ENCODE measurements around the gene CSNK1A1L. TPM values are rescaled to one million over a fixed set of nuclear protein-coding genes. Genes with fewer than 3 reads are reported as not detected.

CSNK1A1L gene
- not detected for total RNA-seq
- not detected for total RNA-seq (2013)

- H3K36me3 ChIP-seq (ENCODE audit: control insufficient read depth, insufficient read depth, low read length), result no peaks in the 10 kb centered on the region
- H3K4me3 ChIP-seq (ENCODE audit: low read length), result no peak within 1 kb of the TSS
- WGBS (ENCODE audit: insufficient coverage), result 94% methylated on average over 25 of the region's 26 CpGs
- peaks cover 7 to 14% of the 10 kb centered on the region in 2 donors for H3K27me3 Mint-ChIP-seq (ENCODE audit: low read depth in 2 of 2)
- H3K9me3 ChIP-seq (ENCODE audit: control insufficient read depth, insufficient read depth, low read length), result no peaks in the 10 kb centered on the region
- H3K9me3 Mint-ChIP-seq, result no peaks in the 10 kb centered on the region
- ATAC-seq (no peak), DNase-seq (no peak)
- no peak within 1 kb of the TSS for H3K27ac ChIP-seq (ENCODE audit: low read length)
- H3K4me3 Mint-ChIP-seq, result no peak within 1 kb of the TSS
- no peaks in the 10 kb centered on the region for H3K36me3 Mint-ChIP-seq
- no peaks in the 10 kb centered on the region for H3K4me1 ChIP-seq (ENCODE audit: control insufficient read depth, insufficient read depth, low read length)
- H3K27ac Mint-ChIP-seq, result no peak within 1 kb of the TSS
- H3K4me1 Mint-ChIP-seq, result no peaks in the 10 kb centered on the region
- no peak for TF ChIP-seq CTCF (IDR thresholded peaks at IDR 0.05)
- no peaks in the 10 kb centered on the region for H3K27me3 ChIP-seq (ENCODE audit: control insufficient read depth, insufficient read depth, low read length)
- intact Hi-C loops (cut with micrococcal nuclease), result no loop called here
Observed at GRCh38 chr13:37105251-37105714, at the start of gene CSNK1A1L. Gene CSNK1A1L (minus strand): TSS chr13:37105664. CDS start chr13:37105256, 408 bp downstream.

DNA sequence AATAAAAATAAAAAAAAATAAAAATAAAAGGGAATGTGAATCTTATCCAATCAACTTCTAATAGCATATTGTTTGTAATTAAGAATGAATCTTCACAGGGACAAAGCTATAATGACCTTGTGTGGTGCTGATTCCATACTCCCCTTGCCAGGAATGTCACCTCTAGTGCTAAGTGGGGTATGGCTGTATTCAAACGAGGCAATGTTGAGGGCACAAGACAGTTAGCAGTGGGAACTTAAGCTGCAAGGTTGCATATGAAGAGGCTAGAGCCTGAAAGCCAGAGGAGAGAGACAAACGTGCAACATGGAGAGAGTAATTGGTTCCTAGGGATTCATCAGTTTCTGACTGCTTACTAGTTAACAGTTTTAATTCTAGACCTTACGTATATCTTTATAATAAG is 43.9 kb upstream of the CSNK1A1L start:
- no peak for ATAC-seq
- WGBS (ENCODE audit: insufficient coverage), result 43% methylated on average over 2 of the region's 3 CpGs
- Histone ChIP-seq H3K36me3 (ENCODE audit: control insufficient read depth, insufficient read depth, low read length) (no peaks in the 10 kb centered on the region), H3K27me3 (ENCODE audit: control insufficient read depth, insufficient read depth, low read length) (no peaks in the 10 kb centered on the region), H3K27ac (ENCODE audit: low read length) (no peak overlapping the region), H3K9me3 (ENCODE audit: control insufficient read depth, insufficient read depth, low read length) (no peaks in the 10 kb centered on the region), H3K4me1 (ENCODE audit: control insufficient read depth, insufficient read depth, low read length) (no peaks in the 10 kb centered on the region), H3K4me3 (ENCODE audit: low read length) (no peak overlapping the region)
- H3K9me3 Mint-ChIP-seq, result peaks cover 6 to 9% of the 10 kb centered on the region in 2 donors
- no peak overlapping the region for H3K4me3 Mint-ChIP-seq
- no peak overlapping the region for H3K27ac Mint-ChIP-seq
- intact Hi-C loops (cut with micrococcal nuclease), result no loop called here
- no peaks in the 10 kb centered on the region for H3K4me1 Mint-ChIP-seq
- no peaks in the 10 kb centered on the region for H3K27me3 Mint-ChIP-seq (ENCODE audit: low read depth in 2 of 2)
- no peaks in the 10 kb centered on the region for H3K36me3 Mint-ChIP-seq
- TF ChIP-seq CTCF (IDR thresholded peaks at IDR 0.05), result no peak
- DNase-seq, result no peak

- no peak overlapping the region for H3K4me3 Mint-ChIP-seq
- no peaks in the 10 kb centered on the region for H3K36me3 ChIP-seq (ENCODE audit: control insufficient read depth, insufficient read depth, low read length)
- no peak overlapping the region for H3K4me3 ChIP-seq (ENCODE audit: low read length)
- H3K27ac ChIP-seq (ENCODE audit: low read length), result no peak overlapping the region
- H3K36me3 Mint-ChIP-seq, result no peaks in the 10 kb centered on the region
- H3K4me1 ChIP-seq (ENCODE audit: control insufficient read depth, insufficient read depth, low read length), result no peaks in the 10 kb centered on the region
- H3K27ac Mint-ChIP-seq, result no peak overlapping the region
- no peak for TF ChIP-seq CTCF (IDR thresholded peaks at IDR 0.05)
- no peak for ATAC-seq
- intact Hi-C loops (cut with micrococcal nuclease), result no loop called here
- DNase-seq, result no peak
- H3K4me1 Mint-ChIP-seq, result no peaks in the 10 kb centered on the region
- no peaks in the 10 kb centered on the region for H3K27me3 ChIP-seq (ENCODE audit: control insufficient read depth, insufficient read depth, low read length)
- H3K27me3 Mint-ChIP-seq (ENCODE audit: low read depth in 2 of 2), result no peaks in the 10 kb centered on the region
- 86% methylated on average over 2 of the region's 2 CpGs for WGBS (ENCODE audit: insufficient coverage)
- H3K9me3 ChIP-seq (ENCODE audit: control insufficient read depth, insufficient read depth, low read length), result no peaks in the 10 kb centered on the region
- peaks cover 6 to 9% of the 10 kb centered on the region in 2 donors for H3K9me3 Mint-ChIP-seq
Observed at GRCh38 chr13:37148501-37148900, 43.0 kb upstream of the CSNK1A1L start.

DNA sequence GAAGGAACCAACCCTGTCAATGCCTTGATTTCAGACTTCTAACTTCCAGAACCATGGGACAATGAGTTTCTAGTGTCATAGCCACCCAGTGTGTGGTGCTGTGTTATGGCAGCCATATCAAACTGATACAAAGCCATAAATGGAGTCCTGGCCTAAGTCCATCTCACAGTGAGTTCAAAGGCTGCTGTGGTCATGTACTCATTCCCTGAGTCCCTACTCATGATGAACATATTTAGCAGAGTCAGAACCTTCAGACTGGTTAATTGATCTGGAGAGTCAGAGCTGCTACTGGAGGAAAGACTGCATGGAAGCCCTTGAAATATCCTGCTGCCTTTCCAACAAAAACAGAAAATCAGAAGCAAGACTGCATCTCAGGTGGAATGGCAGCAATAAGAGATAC is 39.2 kb upstream of the CSNK1A1L start:
- Mint-ChIP-seq H3K4me1 (no peaks in the 10 kb centered on the region), H3K36me3 (no peaks in the 10 kb centered on the region), H3K4me3 (no peak overlapping the region), H3K9me3 (peaks cover 8 to 11% of the 10 kb centered on the region in 2 donors), H3K27ac (no peak overlapping the region), H3K27me3 (ENCODE audit: low read depth in 2 of 2) (no peaks in the 10 kb centered on the region)
- DNase-seq (no peak), ATAC-seq (no peak)
- H3K9me3 ChIP-seq (ENCODE audit: control insufficient read depth, insufficient read depth, low read length), result no peaks in the 10 kb centered on the region
- H3K36me3 ChIP-seq (ENCODE audit: control insufficient read depth, insufficient read depth, low read length), result no peaks in the 10 kb centered on the region
- H3K27me3 ChIP-seq (ENCODE audit: control insufficient read depth, insufficient read depth, low read length), result no peaks in the 10 kb centered on the region
- H3K4me1 ChIP-seq (ENCODE audit: control insufficient read depth, insufficient read depth, low read length), result no peaks in the 10 kb centered on the region
- no peak for TF ChIP-seq CTCF (IDR thresholded peaks at IDR 0.05)
- intact Hi-C loops (cut with micrococcal nuclease), result no loop called here
- H3K4me3 ChIP-seq (ENCODE audit: low read length), result no peak overlapping the region
- no peak overlapping the region for H3K27ac ChIP-seq (ENCODE audit: low read length)
